Fibroblast of pulmonary artery (primary cell): ENCODE data around the gene ANKLE1.

Experiments used
- DNase-seq: peaks from one replicate; pipeline ENCODE4 v3.0.0-alpha.2; 2010; ENCODE audit warnings: low read depth
- H3K4me3 ChIP-seq: replicated peaks from 2 replicates; pipeline ENCODE4 v1.5.1; 2011; ENCODE audit warnings: low read depth, mild to moderate bottlenecking, control low read depth, low read length, moderate library complexity
- TF ChIP-seq, protein P1 (sequence below): IDR thresholded peaks from 2 replicates; pipeline ENCODE4 v1.5.1; 2011; ENCODE audit warnings: mild to moderate bottlenecking, control low read depth, low read length, inconsistent platforms; ENCODE audit errors: missing control alignments

Gene ANKLE1

DNA sequence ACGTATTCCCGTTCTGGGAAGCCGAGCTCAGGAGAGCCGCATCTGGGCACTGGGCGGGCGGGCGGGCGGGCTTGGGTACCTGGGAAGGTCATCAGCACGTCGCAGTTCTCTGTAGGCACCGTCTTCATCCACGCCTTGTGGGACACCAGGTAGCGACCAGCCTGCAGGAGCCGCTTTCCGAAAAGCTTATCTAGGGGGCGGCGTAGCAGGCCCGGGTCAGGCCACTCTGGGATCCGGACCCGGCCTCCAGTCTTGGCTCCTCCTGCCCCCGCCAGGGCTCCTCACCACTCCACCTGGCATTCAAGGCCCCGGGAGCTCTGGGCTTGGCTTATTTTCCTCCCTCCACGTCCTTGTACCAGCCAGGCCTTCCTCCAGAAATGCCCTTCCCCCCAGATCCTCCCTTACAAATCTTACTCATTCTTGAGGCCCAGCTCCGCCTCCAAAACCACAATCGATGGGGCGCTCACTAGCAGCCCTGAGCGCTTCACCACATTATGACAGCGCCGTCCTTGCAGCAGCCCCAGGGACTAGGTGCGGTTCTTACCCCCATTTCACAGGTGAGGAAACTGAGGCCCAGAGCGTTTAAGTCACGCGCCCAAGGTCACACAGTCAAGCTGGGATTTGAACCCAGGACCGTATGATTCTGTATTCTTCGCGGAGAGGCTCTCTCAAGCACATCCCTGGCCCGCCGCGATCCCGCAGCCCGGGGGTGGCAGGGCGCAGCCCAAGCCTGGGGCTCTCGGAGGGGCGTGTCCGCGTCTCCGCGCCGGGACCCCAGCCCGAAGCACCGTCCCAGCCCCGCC is 52.1 kb downstream of the ANKLE1 start:
- TF ChIP-seq, protein P1, sequence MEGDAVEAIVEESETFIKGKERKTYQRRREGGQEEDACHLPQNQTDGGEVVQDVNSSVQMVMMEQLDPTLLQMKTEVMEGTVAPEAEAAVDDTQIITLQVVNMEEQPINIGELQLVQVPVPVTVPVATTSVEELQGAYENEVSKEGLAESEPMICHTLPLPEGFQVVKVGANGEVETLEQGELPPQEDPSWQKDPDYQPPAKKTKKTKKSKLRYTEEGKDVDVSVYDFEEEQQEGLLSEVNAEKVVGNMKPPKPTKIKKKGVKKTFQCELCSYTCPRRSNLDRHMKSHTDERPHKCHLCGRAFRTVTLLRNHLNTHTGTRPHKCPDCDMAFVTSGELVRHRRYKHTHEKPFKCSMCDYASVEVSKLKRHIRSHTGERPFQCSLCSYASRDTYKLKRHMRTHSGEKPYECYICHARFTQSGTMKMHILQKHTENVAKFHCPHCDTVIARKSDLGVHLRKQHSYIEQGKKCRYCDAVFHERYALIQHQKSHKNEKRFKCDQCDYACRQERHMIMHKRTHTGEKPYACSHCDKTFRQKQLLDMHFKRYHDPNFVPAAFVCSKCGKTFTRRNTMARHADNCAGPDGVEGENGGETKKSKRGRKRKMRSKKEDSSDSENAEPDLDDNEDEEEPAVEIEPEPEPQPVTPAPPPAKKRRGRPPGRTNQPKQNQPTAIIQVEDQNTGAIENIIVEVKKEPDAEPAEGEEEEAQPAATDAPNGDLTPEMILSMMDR, result no peak
- H3K4me3 ChIP-seq, result peak overlapping the region; percentile 60
- peak; percentile 64 for DNase-seq

DNA sequence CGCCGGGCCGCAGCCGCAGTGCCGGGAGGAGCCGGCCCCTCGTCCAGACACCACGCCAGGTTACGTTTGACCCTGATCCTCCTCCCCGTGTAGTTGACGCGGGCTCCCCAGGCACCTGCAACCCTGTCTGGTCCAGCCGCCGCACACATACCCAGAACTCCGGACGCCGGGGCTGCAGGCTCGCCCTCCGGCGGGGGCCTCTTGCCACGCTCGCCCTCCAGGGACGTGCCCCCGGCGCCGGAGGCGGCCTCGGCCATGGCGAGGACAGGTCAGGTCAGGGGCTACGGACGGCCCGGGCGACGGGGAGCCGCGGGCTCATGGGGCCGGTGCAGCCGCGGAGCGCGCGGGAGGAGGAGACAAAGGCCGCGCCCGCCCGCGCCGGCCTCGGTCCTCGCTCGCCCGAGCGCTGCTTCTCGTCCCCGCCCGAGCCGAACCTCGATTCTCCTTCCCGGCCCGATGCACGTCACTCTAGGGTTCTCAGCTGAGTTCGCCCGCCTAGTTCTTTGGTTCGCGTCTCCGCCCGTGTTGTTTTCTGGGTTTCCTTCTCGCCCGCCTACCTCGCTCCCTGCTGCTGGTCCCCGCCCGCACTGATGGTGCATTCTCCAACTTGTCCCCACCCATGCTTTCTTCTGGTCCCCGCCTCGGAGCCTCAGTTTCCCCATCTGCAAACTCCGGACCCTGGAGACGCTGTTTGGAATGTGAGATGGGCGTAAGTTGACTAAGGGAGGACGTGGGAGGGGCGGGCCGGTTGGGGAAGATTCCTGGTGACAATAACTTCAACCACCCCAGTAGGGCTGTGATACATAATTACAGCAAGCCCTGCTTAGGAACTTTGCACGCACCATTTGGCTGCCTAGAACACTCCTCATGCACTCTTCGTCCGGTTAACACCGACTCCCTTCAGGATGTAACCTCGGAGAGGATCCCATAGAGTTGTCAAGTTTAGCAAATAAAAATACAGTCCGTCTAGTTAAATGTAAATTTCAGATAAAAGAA is 53.0 kb downstream of the ANKLE1 start, which contains the start of gene ANO8:
ANO8 (minus strand) TSS at position 442 of the 996 bp plus-strand sequence; CDS start at position 257, 185 bp downstream.
- H3K4me3 ChIP-seq, result peak within 1 kb of the TSS; percentile 60
- peak; percentile 99 for DNase-seq
- TF ChIP-seq, protein P1, result no peak

DNA sequence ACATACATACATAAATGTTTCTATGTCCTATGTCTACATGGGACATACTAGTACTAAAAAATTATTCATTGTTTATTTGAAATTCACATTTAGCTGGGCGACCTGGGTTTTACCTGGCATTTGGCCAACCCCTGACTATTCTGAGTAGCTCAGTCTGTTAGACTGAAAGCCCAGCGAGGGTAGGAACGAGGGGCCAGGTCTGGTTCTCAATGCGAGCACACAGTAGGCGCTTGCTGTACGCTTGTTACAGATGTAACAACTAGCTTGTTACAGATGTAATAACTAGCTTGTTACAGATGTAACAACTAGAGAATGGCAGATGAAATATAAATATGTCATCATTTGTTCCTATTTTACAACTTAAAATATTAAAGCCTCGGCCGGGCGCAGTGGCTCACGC is 53.9 kb downstream of the ANKLE1 start:
- no peak for DNase-seq
- H3K4me3 ChIP-seq, result no peak overlapping the region
- TF ChIP-seq, protein P1, result no peak
